Tibial nerve (tissue), 4 donors: ENCODE results near the gene SDC1.

Source experiments
- CTCF ChIP-seq, 5 experiments: fragments of 200-600 bp in 3 of 5; fragments of 450-650 bp in 2 of 5; sonication (generic) in 3 of 5; IDR thresholded peaks; one replicate each; pipeline ENCODE4 v1.5.1; 2016 to 2019; ENCODE audit warnings: antibody characterized with exemption in 5 of 5, mild to moderate bottlenecking in 3 of 5, moderate library complexity in 2 of 5
- EP300 ChIP-seq, 2 donors: sonication (generic); formaldehyde crosslinking; IDR thresholded peaks; one replicate each; pipeline ENCODE4 v1.6.1; 2017; ENCODE audit warnings: antibody characterized with exemption in 2 of 2, mild to moderate bottlenecking in 1 of 2
- POLR2A ChIP-seq, 2 donors: fragments of 450-650 bp; IDR thresholded peaks; one replicate each; pipeline ENCODE4 v1.6.1; 2017; ENCODE audit warnings: antibody characterized with exemption in 2 of 2, mild to moderate bottlenecking in 2 of 2, moderate library complexity in 2 of 2

GRCh38 chr2:20250436-20250835, 25.5 kb upstream of the SDC1 start:
- TF ChIP-seq POLR2A (IDR thresholded peaks at IDR 0.05): no peak
- no peak for TF ChIP-seq CTCF (IDR thresholded peaks at IDR 0.05)
- TF ChIP-seq EP300 (IDR thresholded peaks at IDR 0.05): no peak
